Lower leg skin (tissue), 3 donors: Measurements from ENCODE around the gene GNG7.

Experiments
- CTCF ChIP-seq, 3 donors: fragments of 450-650 bp; IDR thresholded peaks; one replicate each; pipeline ENCODE4 v1.5.1; 2016; ENCODE audit warnings: antibody characterized with exemption in 3 of 3, mild to moderate bottlenecking in 3 of 3, moderate library complexity in 2 of 3
- POLR2A ChIP-seq, 2 donors: fragments of 450-650 bp; IDR thresholded peaks; one replicate each; pipeline ENCODE4 v1.6.1; 2016 to 2017; ENCODE audit warnings: antibody characterized with exemption in 2 of 2, mild to moderate bottlenecking in 1 of 2, moderate library complexity in 1 of 2

- TF ChIP-seq CTCF (IDR thresholded peaks at IDR 0.05) (no peak), POLR2A (IDR thresholded peaks at IDR 0.05) (no peak)
Observed at GRCh38 chr19:2569596-2570465, 132.7 kb downstream of the GNG7 start.
